GM19023 (cell line): Measurements from ENCODE around the gene RPRD2.

Experiments
- ATAC-seq: cut with Tn5 transposase; IDR thresholded peaks from one replicate; pipeline ENCODE4 v1.9.1; 2021; ENCODE audit warnings: mild to moderate bottlenecking, moderate library complexity; ENCODE audit not compliant: unreplicated experiment

The RPRD2 gene

GRCh38 chr1:150513351-150513791, 149.4 kb downstream of the RPRD2 start:
- ATAC-seq = no peak

- no peak for ATAC-seq
Measured at GRCh38 chr1:150514260-150514659, 150.3 kb downstream of the RPRD2 start.

GRCh38 chr1:150514913-150515327, 151.0 kb downstream of the RPRD2 start:
- no peak for ATAC-seq

GRCh38 chr1:150515328-150516049, 151.5 kb downstream of the RPRD2 start, which contains the start of gene FALEC:
Gene FALEC, plus strand, starts transcription at chr1:150515752.
- peak; percentile 97 for ATAC-seq

GRCh38 chr1:150516050-150516591, 152.2 kb downstream of the RPRD2 start:
- ATAC-seq = no peak

GRCh38 chr1:150516616-150517015, 152.7 kb downstream of the RPRD2 start:
- no peak for ATAC-seq

GRCh38 chr1:150521196-150521968, 157.4 kb downstream of the RPRD2 start:
- ATAC-seq = no peak

- no peak for ATAC-seq
Measured at GRCh38 chr1:150525348-150525747, 161.4 kb downstream of the RPRD2 start.
